Measurements from ENCODE around the gene SREK1.

SREK1 gene

GRCh38 chr5:66197764-66198405 lies 53.8 kb downstream of the SREK1 start:
- H3K27me3 ChIP-seq (replicated peaks; ENCODE audit: control insufficient read depth, insufficient read depth, low read length): no peaks in the 10 kb centered on the region
- no peak for DNase-seq (ENCODE audit: extremely low read depth, insufficient read length)
- TF ChIP-seq, protein P1, sequence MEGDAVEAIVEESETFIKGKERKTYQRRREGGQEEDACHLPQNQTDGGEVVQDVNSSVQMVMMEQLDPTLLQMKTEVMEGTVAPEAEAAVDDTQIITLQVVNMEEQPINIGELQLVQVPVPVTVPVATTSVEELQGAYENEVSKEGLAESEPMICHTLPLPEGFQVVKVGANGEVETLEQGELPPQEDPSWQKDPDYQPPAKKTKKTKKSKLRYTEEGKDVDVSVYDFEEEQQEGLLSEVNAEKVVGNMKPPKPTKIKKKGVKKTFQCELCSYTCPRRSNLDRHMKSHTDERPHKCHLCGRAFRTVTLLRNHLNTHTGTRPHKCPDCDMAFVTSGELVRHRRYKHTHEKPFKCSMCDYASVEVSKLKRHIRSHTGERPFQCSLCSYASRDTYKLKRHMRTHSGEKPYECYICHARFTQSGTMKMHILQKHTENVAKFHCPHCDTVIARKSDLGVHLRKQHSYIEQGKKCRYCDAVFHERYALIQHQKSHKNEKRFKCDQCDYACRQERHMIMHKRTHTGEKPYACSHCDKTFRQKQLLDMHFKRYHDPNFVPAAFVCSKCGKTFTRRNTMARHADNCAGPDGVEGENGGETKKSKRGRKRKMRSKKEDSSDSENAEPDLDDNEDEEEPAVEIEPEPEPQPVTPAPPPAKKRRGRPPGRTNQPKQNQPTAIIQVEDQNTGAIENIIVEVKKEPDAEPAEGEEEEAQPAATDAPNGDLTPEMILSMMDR (IDR thresholded peaks at IDR 0.05; ENCODE audit: insufficient read depth, low read length, poor library complexity, severe bottlenecking): no peak
- no peaks in the 10 kb centered on the region for H3K36me3 ChIP-seq (ENCODE audit: control insufficient read depth, insufficient read depth, low read length)
- no peak overlapping the region for H3K4me3 ChIP-seq (replicated peaks; ENCODE audit: low read depth, low read length)

DNA sequence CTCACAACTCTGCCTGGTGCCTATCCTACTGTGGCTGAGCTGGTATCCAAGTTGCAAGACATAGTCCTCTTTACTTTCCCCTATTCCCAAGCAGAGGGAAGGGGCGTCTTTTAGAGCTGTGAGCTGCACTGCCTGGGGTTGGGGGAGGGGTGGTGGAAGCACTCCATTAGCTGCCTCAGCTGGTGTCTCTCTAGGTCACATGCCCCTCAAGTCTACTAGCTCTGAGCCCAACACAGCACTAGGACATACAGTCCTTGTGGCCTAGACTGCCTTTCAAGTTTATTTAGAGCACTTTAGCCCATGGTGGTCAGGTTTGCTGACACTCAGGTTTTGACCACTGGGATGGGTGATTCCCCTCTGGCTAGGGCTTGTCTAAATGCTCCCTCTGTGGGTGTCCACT lies 54.7 kb downstream of the SREK1 start:
- no peak for DNase-seq (ENCODE audit: extremely low read depth, insufficient read length)
- TF ChIP-seq, protein P1 (IDR thresholded peaks at IDR 0.05; ENCODE audit: insufficient read depth, low read length, poor library complexity, severe bottlenecking): no peak
- Histone ChIP-seq H3K27me3 (replicated peaks; ENCODE audit: control insufficient read depth, insufficient read depth, low read length) (no peaks in the 10 kb centered on the region), H3K4me3 (replicated peaks; ENCODE audit: low read depth, low read length) (no peak overlapping the region), H3K36me3 (ENCODE audit: control insufficient read depth, insufficient read depth, low read length) (no peaks in the 10 kb centered on the region)

- no peak for DNase-seq (ENCODE audit: extremely low read depth, insufficient read length)
- TF ChIP-seq, protein P1 (IDR thresholded peaks at IDR 0.05; ENCODE audit: insufficient read depth, low read length, poor library complexity, severe bottlenecking): no peak
- no peaks in the 10 kb centered on the region for H3K27me3 ChIP-seq (replicated peaks; ENCODE audit: control insufficient read depth, insufficient read depth, low read length)
- no peak overlapping the region for H3K4me3 ChIP-seq (replicated peaks; ENCODE audit: low read depth, low read length)
- no peaks in the 10 kb centered on the region for H3K36me3 ChIP-seq (ENCODE audit: control insufficient read depth, insufficient read depth, low read length)
Measured at GRCh38 chr5:66203531-66203930, 59.4 kb downstream of the SREK1 start.

- Histone ChIP-seq H3K4me3 (replicated peaks; ENCODE audit: low read depth, low read length) (no peak overlapping the region), H3K27me3 (replicated peaks; ENCODE audit: control insufficient read depth, insufficient read depth, low read length) (no peaks in the 10 kb centered on the region), H3K36me3 (ENCODE audit: control insufficient read depth, insufficient read depth, low read length) (no peaks in the 10 kb centered on the region)
- TF ChIP-seq, protein P1 (IDR thresholded peaks at IDR 0.05; ENCODE audit: insufficient read depth, low read length, poor library complexity, severe bottlenecking): no peak
- no peak for DNase-seq (ENCODE audit: extremely low read depth, insufficient read length)
Measured at GRCh38 chr5:66206465-66206864, 62.4 kb downstream of the SREK1 start.

- H3K27me3 ChIP-seq (replicated peaks; ENCODE audit: control insufficient read depth, insufficient read depth, low read length): no peaks in the 10 kb centered on the region
- no peak overlapping the region for H3K4me3 ChIP-seq (replicated peaks; ENCODE audit: low read depth, low read length)
- no peaks in the 10 kb centered on the region for H3K36me3 ChIP-seq (ENCODE audit: control insufficient read depth, insufficient read depth, low read length)
- TF ChIP-seq, protein P1 (IDR thresholded peaks at IDR 0.05; ENCODE audit: insufficient read depth, low read length, poor library complexity, severe bottlenecking): no peak
- no peak for DNase-seq (ENCODE audit: extremely low read depth, insufficient read length)
Measured at GRCh38 chr5:66207800-66208561, 63.9 kb downstream of the SREK1 start.

Measured in GM06990 (cell line).